ENCODE data around the gene APOL5. TPM values are rescaled to one million over a fixed set of nuclear protein-coding genes. Genes with fewer than 3 reads are reported as not detected.

The APOL5 gene
- total RNA-seq, 1 experiment from 2014 or later = not detected

- DNase-seq (ENCODE audit: low spot score) = no peak
- no peaks in the 10 kb centered on the region for H3K9me3 Mint-ChIP-seq
- no peak overlapping the region for H3K27ac Mint-ChIP-seq
- POLR2A ChIA-PET = no interaction called here
- TF ChIP-seq NFE2L1 (CRISPR knock-in tag; IDR thresholded peaks at IDR 0.05) = no peak
- 0 out of 2 replicates have a peak, but pooled peaks cover 4% of the 10 kb centered on the region for H3K4me1 Mint-ChIP-seq
- H3K27me3 Mint-ChIP-seq (ENCODE audit: low read depth) = no peaks in the 10 kb centered on the region
- ATAC-seq = no peak
- no peak overlapping the region for H3K4me3 Mint-ChIP-seq
- CTCF ChIA-PET = interaction anchor here (1.7 kb wide), 1 partner anchor 98 kb away, joined by 7 read pairs; no protein-coding TSS in a partner anchor
- H3K36me3 Mint-ChIP-seq = no peaks in the 10 kb centered on the region
Measured at GRCh38 chr22:35729309-35729698, 11.6 kb downstream of the APOL5 start.

- H3K4me1 Mint-ChIP-seq = 0 out of 2 replicates have a peak, but pooled peaks cover 4% of the 10 kb centered on the region
- no peak overlapping the region for H3K27ac Mint-ChIP-seq
- no peak overlapping the region for H3K4me3 Mint-ChIP-seq
- TF ChIP-seq NR3C1 (CRISPR knock-in tag; conservative IDR thresholded peaks at IDR 0.05; ENCODE audit: low read depth) = no peak
- TF ChIP-seq ZNF263 (CRISPR knock-in tag; IDR thresholded peaks at IDR 0.05; ENCODE audit: low read depth) = no peak
- no peak for TF ChIP-seq E2F1 (CRISPR knock-in tag; IDR thresholded peaks at IDR 0.05)
- TF ChIP-seq AR (CRISPR knock-in tag; IDR thresholded peaks at IDR 0.05) = no peak
- TF ChIP-seq ZNF281 (CRISPR knock-in tag; IDR thresholded peaks at IDR 0.05) = no peak
- TF ChIP-seq ZNF425 (CRISPR knock-in tag; conservative IDR thresholded peaks at IDR 0.05) = no peak
- no peak for TF ChIP-seq ZSCAN18 (CRISPR knock-in tag; IDR thresholded peaks at IDR 0.05)
- no peak for TF ChIP-seq IRF2 (CRISPR knock-in tag; IDR thresholded peaks at IDR 0.05; ENCODE audit: borderline replicate concordance, low read depth)
- no peak for TF ChIP-seq RELA (CRISPR knock-in tag; IDR thresholded peaks at IDR 0.05; ENCODE audit: borderline replicate concordance)
- TF ChIP-seq FOXP4 (CRISPR knock-in tag; IDR thresholded peaks at IDR 0.05) = no peak
- CTCF ChIA-PET = no interaction called here
- no peak for ATAC-seq
- H3K27me3 Mint-ChIP-seq (ENCODE audit: low read depth) = no peaks in the 10 kb centered on the region
- POLR2A ChIA-PET = no interaction called here
- no peak for DNase-seq (ENCODE audit: low spot score)
- peaks cover 10% of the 10 kb centered on the region for H3K9me3 Mint-ChIP-seq
- H3K36me3 Mint-ChIP-seq = peaks cover 10% of the 10 kb centered on the region
Measured at GRCh38 chr22:35731321-35731720, 13.6 kb downstream of the APOL5 start.
